Thyroid gland (tissue), 4 donors: Measurements from ENCODE around the gene SUV39H2.

ENCODE experiments used
- CTCF ChIP-seq, 6 experiments: fragments of 200-600 bp in 3 of 6; fragments of 450-650 bp in 3 of 6; sonication (generic) in 3 of 6; IDR thresholded peaks; one replicate each; pipeline ENCODE4 v1.5.1; 2016 to 2019; ENCODE audit warnings: antibody characterized with exemption in 6 of 6, mild to moderate bottlenecking in 2 of 6, inconsistent platforms in 1 of 6, moderate library complexity in 1 of 6
- POLR2A ChIP-seq, 2 donors: fragments of 450-650 bp; IDR thresholded peaks; one replicate each; pipeline ENCODE4 v1.6.1; 2017; ENCODE audit warnings: antibody characterized with exemption in 2 of 2, mild to moderate bottlenecking in 2 of 2, moderate library complexity in 1 of 2

GRCh38 chr10:14947268-14947667 is 68.6 kb downstream of the SUV39H2 start:
- TF ChIP-seq CTCF (IDR thresholded peaks at IDR 0.05), result no peak
- TF ChIP-seq POLR2A (IDR thresholded peaks at IDR 0.05), result no peak
